GM23248 (cell line): ENCODE results near the gene POLR1F. TPM values are rescaled to one million over a fixed set of nuclear protein-coding genes. Genes with fewer than 3 reads are reported as not detected.
A peak's percentile ranks its signal among the peaks of the same experiment; 100 is the strongest.

ENCODE experiments used
- DNase-seq: peaks from one replicate; pipeline ENCODE4 v3.0.0-alpha.2; 2015
- H2AFZ ChIP-seq: fragments of 200-600 bp; sonication (generic); 2 replicates; pipeline ENCODE4 v1.6.1; 2016; ENCODE audit warnings: antibody characterized with exemption
- H3F3A ChIP-seq: fragments of 200-600 bp; sonication (generic); 2 replicates; pipeline ENCODE4 v1.6.1; 2016; ENCODE audit warnings: mild to moderate bottlenecking, antibody characterized with exemption, mixed run types; ENCODE audit not compliant: insufficient read depth
- H3K27ac ChIP-seq: fragments of 200-600 bp; sonication (generic); 2 replicates; pipeline ENCODE4 v1.5.1; 2016; ENCODE audit warnings: mild to moderate bottlenecking
- H3K27me3 ChIP-seq: fragments of 200-600 bp; sonication (generic); replicated peaks from 2 replicates; pipeline ENCODE4 v1.6.1; 2016; ENCODE audit warnings: mild to moderate bottlenecking; ENCODE audit not compliant: insufficient read depth
- H3K36me3 ChIP-seq: fragments of 200-600 bp; sonication (generic); 2 replicates; pipeline ENCODE4 v1.6.1; 2016; ENCODE audit warnings: low read depth, mild to moderate bottlenecking
- H3K4me1 ChIP-seq: fragments of 200-600 bp; sonication (generic); 2 replicates; pipeline ENCODE4 v1.6.1; 2016; ENCODE audit warnings: mild to moderate bottlenecking; ENCODE audit not compliant: insufficient read depth
- H3K4me2 ChIP-seq: fragments of 200-600 bp; sonication (generic); one replicate; pipeline ENCODE4 v1.6.1; 2016; ENCODE audit warnings: mild to moderate bottlenecking; ENCODE audit not compliant: unreplicated experiment
- H3K4me3 ChIP-seq: fragments of 200-600 bp; sonication (generic); 2 replicates; pipeline ENCODE4 v1.5.1; 2016; ENCODE audit warnings: mild to moderate bottlenecking
- H3K79me2 ChIP-seq: fragments of 200-600 bp; sonication (generic); 2 replicates; pipeline ENCODE4 v1.6.1; 2016; ENCODE audit warnings: mild to moderate bottlenecking; ENCODE audit not compliant: insufficient read depth
- H3K9ac ChIP-seq: fragments of 200-600 bp; sonication (generic); 2 replicates; pipeline ENCODE4 v1.6.1; 2016; ENCODE audit warnings: mild to moderate bottlenecking
- H3K9me2 ChIP-seq: fragments of 200-600 bp; sonication (generic); 2 replicates; pipeline ENCODE4 v1.6.1; 2016; ENCODE audit warnings: mixed run types, mild to moderate bottlenecking, moderate library complexity; ENCODE audit not compliant: insufficient read depth
- H3K9me3 ChIP-seq: fragments of 200-600 bp; sonication (generic); one replicate; pipeline ENCODE4 v1.6.1; 2017; ENCODE audit warnings: low read depth
- H4K20me1 ChIP-seq: fragments of 200-600 bp; sonication (generic); 2 replicates; pipeline ENCODE4 v1.6.0; 2016; ENCODE audit not compliant: insufficient read depth
- EZH2 ChIP-seq: fragments of 200-600 bp; sonication (generic); IDR thresholded peaks from 2 replicates; pipeline ENCODE4 v1.6.1; 2018; ENCODE audit warnings: antibody characterized with exemption, mild to moderate bottlenecking; ENCODE audit not compliant: insufficient read depth, poor library complexity, severe bottlenecking
- EZH2phosphoT487 ChIP-seq: fragments of 200-600 bp; sonication (generic); IDR thresholded peaks from 2 replicates; pipeline ENCODE4 v1.6.1; 2018; ENCODE audit warnings: antibody characterized with exemption, moderate library complexity, mild to moderate bottlenecking, low read depth; ENCODE audit not compliant: insufficient read depth
- WGBS, 2 experiments: methylation state at CpG; one replicate each; pipeline ENCODE4 v1.1.6; 2015 to 2017; ENCODE audit warnings: low lambda C conversion rate in 2 of 2, low coverage in 1 of 2; ENCODE audit errors: missing lambda C conversion rate in 2 of 2; 5-methylcytosine and 5-hydroxymethylcytosine counted together
- in situ Hi-C: fragments of 300-500 bp; cut with MboI; formaldehyde crosslinking; loops from 2 replicates; pipeline ENCODE4 v1.15.0; 2020
- polyA plus RNA-seq: library from polyadenylated mRNA; unstranded; fragments of >200 nt; fragmentation: Nextera tagmentation; extraction: Ambion mirVana; gene quantifications from 2 replicates; pipeline ENCODE4 v1.2.1, GENCODE V29; 2016
- total RNA-seq: library from RNA; depleted of rRNA; stranded (reverse); fragments of >200 nt; shearing (Covaris generic); gene quantifications from 2 replicates; pipeline ENCODE4 v1.2.3, GENCODE V29; 2014; rRNA removed

The POLR1F gene
- total RNA-seq (12.5 and 15.9 TPM in 2 replicates), polyA plus RNA-seq (24.7 and 27.0 TPM in 2 replicates)

DNA sequence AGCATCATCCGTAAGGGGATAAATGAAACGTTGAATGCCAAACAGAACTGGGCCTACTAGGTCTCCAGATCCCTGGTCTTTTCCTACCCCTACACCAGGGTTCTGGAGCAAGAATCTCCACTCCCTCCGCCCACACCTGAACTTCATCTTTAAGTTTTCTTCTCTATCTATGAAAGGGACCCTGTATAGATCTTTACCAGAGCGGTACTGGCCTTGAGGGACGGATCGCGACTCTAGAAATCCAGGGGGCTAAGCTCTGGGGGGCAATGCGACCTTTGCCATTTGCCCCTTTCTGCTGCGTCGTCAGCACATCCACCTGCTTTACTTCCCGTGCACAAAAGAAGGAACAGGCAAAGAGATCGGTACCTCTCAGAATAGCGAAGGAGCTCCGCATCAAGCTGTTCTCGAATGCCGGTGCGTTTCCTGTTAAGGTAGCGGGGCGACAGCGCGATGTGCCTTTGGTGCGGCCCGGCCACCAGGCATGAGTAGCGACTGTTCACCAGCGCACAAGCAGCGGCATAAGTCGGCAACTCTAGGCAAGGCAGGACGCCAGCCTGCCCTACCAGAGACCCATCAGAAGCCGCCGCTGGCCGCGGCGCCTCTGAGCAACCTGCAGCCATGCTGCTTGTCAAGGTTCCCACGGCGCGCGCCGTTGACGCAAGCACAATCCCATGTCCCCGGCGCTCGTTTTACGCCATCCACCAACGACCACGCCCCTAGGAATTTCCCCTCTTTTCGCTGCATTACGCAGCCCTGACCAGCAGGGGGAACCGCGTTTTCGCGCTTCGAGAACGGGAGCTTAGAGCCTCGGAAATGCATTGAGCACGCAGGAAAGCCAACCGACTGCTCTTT lies at the start of gene POLR1F:
POLR1F (minus strand) TSS at position 641 of the 852 bp plus-strand sequence; CDS start at position 620, 21 bp downstream.
- no peaks in the 10 kb centered on the region for H3K9me2 ChIP-seq
- no peaks in the 10 kb centered on the region for H4K20me1 ChIP-seq
- peak; percentile 98 for DNase-seq
- no peaks in the 10 kb centered on the region for H3F3A ChIP-seq
- no peaks in the 10 kb centered on the region for H3K27me3 ChIP-seq
- TF ChIP-seq EZH2phosphoT487, result no peak
- no peak for TF ChIP-seq EZH2
- H3K79me2 ChIP-seq, result peaks cover 51% of the 10 kb centered on the region
- no peaks in the 10 kb centered on the region for H3K36me3 ChIP-seq
- 1% methylated on average over 55 to 56 of the region's 56 CpGs for WGBS, 2 experiments
- in situ Hi-C loops, result no loop called here
- peak within 1 kb of the TSS; percentile 97 for H3K4me2 ChIP-seq
- peak within 1 kb of the TSS; percentile 93 for H2AFZ ChIP-seq
- H3K4me3 ChIP-seq, result peak within 1 kb of the TSS; percentile 96
- H3K9me3 ChIP-seq, result no peaks in the 10 kb centered on the region
- H3K9ac ChIP-seq, result peak within 1 kb of the TSS; percentile 93
- peak within 1 kb of the TSS; percentile 56 for H3K27ac ChIP-seq
- peaks cover 30% of the 10 kb centered on the region for H3K4me1 ChIP-seq

DNA sequence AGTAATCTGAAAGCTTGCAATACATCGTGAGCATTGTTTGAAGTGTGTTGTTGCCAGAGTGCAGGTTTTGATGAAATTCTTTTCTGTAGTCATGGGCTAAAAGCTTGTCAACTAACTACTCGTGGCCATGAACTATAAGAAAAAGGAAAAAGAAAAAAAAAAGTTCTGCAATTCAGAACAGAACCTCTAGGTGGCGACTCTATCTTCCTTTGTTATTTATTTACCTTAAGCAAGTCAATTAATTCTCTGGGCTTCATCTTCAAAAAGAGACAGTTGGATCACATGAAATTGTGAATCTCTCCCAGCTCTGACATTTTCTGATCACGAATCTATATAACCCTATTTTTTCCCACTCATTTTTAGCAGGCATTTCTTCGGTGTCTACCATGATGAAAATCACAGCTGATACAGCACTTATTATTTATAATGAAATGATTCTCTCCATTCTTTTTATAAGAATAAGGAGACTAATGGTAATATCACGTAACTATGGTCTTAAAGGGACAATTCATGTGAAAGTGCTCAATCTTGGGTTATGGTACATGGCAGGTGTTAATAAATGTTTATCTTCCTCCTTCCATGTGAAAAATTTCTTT lies 45.8 kb upstream of the POLR1F start:
- no peak overlapping the region for H3K4me2 ChIP-seq
- no peaks in the 10 kb centered on the region for H3K27me3 ChIP-seq
- no peak overlapping the region for H2AFZ ChIP-seq
- peak; percentile 37 for DNase-seq
- no peaks in the 10 kb centered on the region for H3K36me3 ChIP-seq
- in situ Hi-C loops, result loop anchor here (10.0 to 25.0 kb wide), 2 partner anchors 408 to 560 kb away; no protein-coding TSS in a partner anchor
- no peak overlapping the region for H3K4me3 ChIP-seq
- TF ChIP-seq EZH2 (no peak), EZH2phosphoT487 (no peak)
- H3K9me2 ChIP-seq, result no peaks in the 10 kb centered on the region
- no peak overlapping the region for H3K27ac ChIP-seq
- 23 to 26% methylated on average over 6 of the region's 6 CpGs for WGBS, 2 experiments
- H3K79me2 ChIP-seq, result no peaks in the 10 kb centered on the region
- H4K20me1 ChIP-seq, result no peaks in the 10 kb centered on the region
- H3F3A ChIP-seq, result no peaks in the 10 kb centered on the region
- H3K9ac ChIP-seq, result no peak overlapping the region
- H3K4me1 ChIP-seq, result no peaks in the 10 kb centered on the region
- no peaks in the 10 kb centered on the region for H3K9me3 ChIP-seq

- Histone ChIP-seq H3K9me3 (no peaks in the 10 kb centered on the region), H3K36me3 (no peaks in the 10 kb centered on the region), H3K4me3 (no peak overlapping the region), H3K27me3 (no peaks in the 10 kb centered on the region), H3K79me2 (no peaks in the 10 kb centered on the region), H4K20me1 (no peaks in the 10 kb centered on the region), H3K27ac (no peak overlapping the region), H3K9ac (no peak overlapping the region), H3K9me2 (no peaks in the 10 kb centered on the region), H3K4me2 (no peak overlapping the region), H3F3A (no peaks in the 10 kb centered on the region), H3K4me1 (no peaks in the 10 kb centered on the region), H2AFZ (no peak overlapping the region)
- no peak for TF ChIP-seq EZH2
- no peak for TF ChIP-seq EZH2phosphoT487
- WGBS, 2 experiments, result 69 to 74% methylated on average over 3 of the region's 3 CpGs
- no peak for DNase-seq
- in situ Hi-C loops, result loop anchor here (10.0 to 25.0 kb wide), 2 partner anchors 410 to 563 kb away; no protein-coding TSS in a partner anchor
Measured at GRCh38 chr7:19752020-19752419, 43.2 kb upstream of the POLR1F start.

GRCh38 chr7:19749658-19750057 lies 40.8 kb upstream of the POLR1F start:
- Histone ChIP-seq H3K79me2 (no peaks in the 10 kb centered on the region), H3K36me3 (no peaks in the 10 kb centered on the region), H3K4me2 (no peak overlapping the region), H3F3A (no peaks in the 10 kb centered on the region), H3K4me3 (no peak overlapping the region), H3K27ac (no peak overlapping the region), H3K9me3 (no peaks in the 10 kb centered on the region), H4K20me1 (no peaks in the 10 kb centered on the region), H3K9me2 (no peaks in the 10 kb centered on the region), H3K4me1 (no peaks in the 10 kb centered on the region), H2AFZ (no peak overlapping the region), H3K9ac (no peak overlapping the region), H3K27me3 (no peaks in the 10 kb centered on the region)
- 41 to 50% methylated on average over 4 of the region's 4 CpGs for WGBS, 2 experiments
- TF ChIP-seq EZH2 (no peak), EZH2phosphoT487 (no peak)
- peak; percentile 41 for DNase-seq
- in situ Hi-C loops, result loop anchor here (10.0 to 25.0 kb wide), 3 partner anchors 413 to 845 kb away; no protein-coding TSS in a partner anchor
